T-helper 9 cell (primary cell): Measurements from ENCODE around the gene OR10A7.
"Not testable (repeated sequence)": the region's sequence is repeated elsewhere in the genome, so short reads cannot be mapped to it uniquely, and the experiment has no call there.

Experiments used
- DNase-seq: peaks from one replicate; pipeline ENCODE4 v3.0.0-alpha.2; 2020
- total RNA-seq, 2 donors: gene quantifications; one replicate each; lab custom pipeline; 2026; lab: John Stamatoyannopoulos, UW

Gene OR10A7
- total RNA-seq: 0 reads per million in 2 donors

GRCh38 chr12:55220725-55221124 lies at the start of gene OR10A7:
OR10A7 (plus strand) TSS chr12:55221025; CDS start chr12:55221025, 0 bp downstream.
- DNase-seq: no peak

GRCh38 chr12:55171445-55171844 lies 49.4 kb upstream of the OR10A7 start:
- no peak for DNase-seq

- not testable (repeated sequence) for DNase-seq
Observed at GRCh38 chr12:55171846-55172245, 49.0 kb upstream of the OR10A7 start.

DNA sequence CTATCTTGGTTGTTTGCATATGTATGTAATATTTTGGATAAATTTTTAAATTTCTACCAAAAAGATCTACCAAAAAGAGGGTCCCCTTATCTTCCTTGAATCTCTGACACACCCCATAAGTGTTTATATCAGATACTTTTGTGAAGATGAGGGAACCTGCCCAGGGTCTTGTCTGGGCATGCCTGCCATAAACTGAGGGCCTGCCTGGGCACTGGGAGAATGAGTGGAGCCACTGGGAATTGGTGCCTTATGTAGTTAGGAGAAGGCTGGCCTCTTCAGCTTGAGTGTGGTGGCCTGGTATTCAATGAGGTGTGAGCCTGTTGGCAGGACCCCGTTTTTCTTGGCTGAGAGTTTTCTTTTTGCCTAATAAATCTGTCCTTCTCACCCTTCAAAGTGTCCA lies 48.1 kb upstream of the OR10A7 start:
- no peak for DNase-seq

DNA sequence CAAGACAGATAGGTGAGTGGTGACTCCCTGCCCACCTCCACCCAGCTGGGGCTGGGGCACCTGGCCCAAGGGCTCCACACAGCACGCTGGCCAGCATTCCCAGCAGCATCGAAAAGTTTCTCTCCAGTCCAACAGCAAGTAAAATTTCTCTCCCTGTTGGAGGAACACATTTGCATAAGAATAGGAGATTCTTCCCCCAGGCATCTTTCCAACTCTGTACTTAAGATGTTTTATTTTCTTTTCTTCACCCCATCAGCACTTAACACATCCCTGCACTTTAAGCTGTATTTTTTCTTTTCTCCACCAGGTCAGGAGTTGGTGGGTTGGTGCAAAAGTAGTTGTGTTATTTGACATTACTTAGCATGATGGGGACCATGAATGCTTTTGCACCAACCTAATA lies 47.4 kb upstream of the OR10A7 start:
- no peak for DNase-seq

- DNase-seq: no peak
Observed at GRCh38 chr12:55188573-55188972, 32.3 kb upstream of the OR10A7 start.

- DNase-seq: no peak
Observed at GRCh38 chr12:55188974-55189556, 31.8 kb upstream of the OR10A7 start.

GRCh38 chr12:55194382-55194781 lies 26.4 kb upstream of the OR10A7 start:
- DNase-seq: no peak

DNA sequence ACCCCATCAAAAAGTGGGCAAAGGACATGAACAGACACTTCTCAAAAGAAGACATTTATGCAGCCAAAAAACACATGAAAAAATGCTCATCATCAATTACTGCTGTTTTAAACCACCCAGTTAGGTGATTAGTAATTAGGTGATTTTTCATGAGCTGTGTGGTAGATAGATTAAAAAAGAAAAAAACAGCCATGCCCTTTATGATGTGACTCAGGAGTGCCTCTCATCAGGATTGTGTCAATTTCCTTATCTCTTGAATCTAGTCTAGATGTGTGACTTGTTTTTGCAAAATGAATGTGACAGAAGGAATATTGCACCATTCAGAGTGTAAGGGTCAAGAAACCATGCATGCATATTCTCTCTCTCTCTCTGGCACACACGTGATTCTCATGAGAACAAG lies 5.7 kb downstream of the OR10A7 start:
- DNase-seq: no peak

DNA sequence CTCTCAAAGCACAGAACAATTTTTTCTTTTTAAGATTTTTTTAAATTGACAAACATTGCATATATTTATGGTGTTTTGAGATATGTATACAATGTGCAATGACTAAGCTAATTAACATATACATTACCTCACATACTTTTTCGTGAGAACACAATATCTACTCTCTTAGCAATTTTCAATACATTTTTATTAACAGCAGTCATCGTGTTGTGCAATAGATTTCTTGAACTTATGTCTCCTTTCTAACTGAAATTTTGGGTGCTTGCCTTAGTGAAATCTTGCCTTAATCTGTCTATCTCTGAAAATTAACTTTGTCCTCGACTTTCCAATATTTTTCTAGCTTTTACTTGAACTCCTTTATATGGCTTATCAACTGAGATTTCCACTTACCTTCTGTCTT lies 6.8 kb downstream of the OR10A7 start:
- no peak for DNase-seq

GRCh38 chr12:55244309-55244708 lies 23.5 kb downstream of the OR10A7 start, which contains the start of gene OR6C74:
OR6C74 (plus strand) TSS chr12:55244609; CDS start chr12:55247288, 2,679 bp downstream.
- no peak for DNase-seq

GRCh38 chr12:55246159-55246558 lies 25.3 kb downstream of the OR10A7 start:
- no peak for DNase-seq

DNA sequence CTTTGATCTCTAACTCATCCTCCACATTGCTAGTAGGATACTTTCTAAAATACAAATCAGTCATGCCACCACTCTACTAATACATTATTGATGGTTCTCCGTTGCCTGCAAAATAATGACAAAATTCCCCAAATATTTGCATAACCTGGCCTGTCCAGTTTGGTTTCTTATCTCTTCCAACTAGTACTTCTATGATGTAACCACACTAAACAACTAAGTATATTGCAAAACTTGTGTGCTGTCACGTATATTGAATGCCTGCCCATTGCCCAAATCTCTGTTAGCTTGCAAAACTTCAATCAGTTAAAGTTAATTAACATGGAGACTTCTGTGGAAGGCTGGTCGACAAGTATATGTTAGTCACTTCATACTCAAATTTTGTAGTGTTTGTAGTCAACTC lies 30.1 kb downstream of the OR10A7 start:
- no peak for DNase-seq

DNA sequence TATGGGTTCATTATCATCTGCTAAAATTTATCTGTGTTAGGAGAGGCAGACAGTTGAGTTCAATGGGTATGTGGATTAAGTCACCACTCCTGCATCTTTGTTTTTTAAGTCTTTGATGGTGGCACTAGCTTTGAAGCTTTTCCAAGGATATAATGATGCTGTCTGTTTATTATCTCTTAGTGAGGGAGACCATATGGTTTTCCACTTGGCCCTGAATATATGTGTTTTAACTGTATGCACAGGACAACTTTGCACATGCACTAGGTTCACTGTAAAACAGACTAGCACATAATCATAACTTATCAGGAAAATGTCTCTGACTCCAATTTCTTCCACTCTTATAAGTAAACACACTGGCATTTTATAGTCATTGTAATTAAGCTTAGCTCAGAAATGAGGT lies 32.5 kb downstream of the OR10A7 start:
- DNase-seq: no peak

DNA sequence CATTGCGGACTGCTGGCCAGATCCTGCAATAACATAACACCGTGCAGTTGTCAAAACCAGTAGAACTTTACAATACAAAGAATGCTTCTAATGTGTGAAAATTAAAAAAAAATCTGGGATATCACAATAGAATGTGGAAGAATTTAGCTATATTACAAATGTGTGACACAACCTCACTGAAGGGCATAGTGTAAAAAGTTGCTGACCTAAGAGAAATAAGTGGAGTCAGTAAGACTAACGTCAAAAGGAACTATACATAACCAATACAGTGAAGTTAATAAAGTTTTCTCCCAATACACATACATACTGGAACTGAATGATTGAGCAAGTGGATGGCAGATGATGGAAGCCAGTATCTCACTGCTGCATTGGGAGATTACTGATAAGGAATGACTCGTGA lies 36.0 kb downstream of the OR10A7 start:
- DNase-seq: no peak

DNA sequence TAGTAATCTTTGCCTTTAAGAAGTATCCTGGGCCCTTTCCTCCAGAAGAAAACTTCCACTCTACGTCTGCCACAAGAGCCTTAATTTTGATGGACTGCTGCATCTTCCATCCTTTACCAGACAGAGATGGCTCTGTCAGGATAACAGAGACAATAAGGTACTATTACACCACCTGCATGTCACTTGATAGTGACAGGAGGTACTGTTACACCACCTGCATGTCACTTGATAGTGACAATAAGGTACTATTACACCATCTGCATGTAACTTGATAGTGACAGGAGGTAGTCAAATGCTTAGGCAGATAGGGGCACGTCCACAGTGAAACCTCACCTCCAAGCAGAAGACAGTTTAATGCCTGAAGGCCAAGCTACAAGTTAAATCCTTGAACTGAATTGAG lies 37.5 kb downstream of the OR10A7 start:
- no peak for DNase-seq
